Mesendoderm (in vitro differentiated cells): ENCODE measurements around the gene OR4K13.

Source experiments
- DNase-seq: peaks from one replicate; pipeline ENCODE4 v3.0.0; 2013
- H2AK5ac ChIP-seq: 2 replicates; pipeline ENCODE4 v1.6.1; 2013; ENCODE audit warnings: low read length, inconsistent platforms
- H2BK120ac ChIP-seq: 2 replicates; pipeline ENCODE4 v1.6.1; 2013; ENCODE audit warnings: low read depth, mild to moderate bottlenecking, low read length, moderate library complexity, mixed read lengths
- H2BK15ac ChIP-seq: replicated peaks from 2 replicates; pipeline ENCODE4 v1.6.1; 2013; ENCODE audit warnings: low read depth, mild to moderate bottlenecking, moderate library complexity
- H2BK5ac ChIP-seq: 2 replicates; pipeline ENCODE4 v1.6.1; 2013; ENCODE audit warnings: low read length, inconsistent platforms
- H3K18ac ChIP-seq: 2 replicates; pipeline ENCODE4 v1.6.1; 2013; ENCODE audit warnings: mild to moderate bottlenecking, low read length, mixed read lengths
- H3K23ac ChIP-seq: one replicate; pipeline ENCODE4 v1.6.1; 2013; ENCODE audit warnings: low read length
- H3K27ac ChIP-seq: 2 replicates; pipeline ENCODE4 v1.5.1; 2013; ENCODE audit warnings: low read depth, mild to moderate bottlenecking, inconsistent platforms, low read length, moderate library complexity
- H3K27me3 ChIP-seq: 2 replicates; pipeline ENCODE4 v1.6.1; 2013; ENCODE audit warnings: low read length, control low read depth, mild to moderate bottlenecking, inconsistent platforms; ENCODE audit not compliant: insufficient read depth, poor library complexity
- H3K36me3 ChIP-seq: 2 replicates; pipeline ENCODE4 v1.6.1; 2013; ENCODE audit warnings: low read length, inconsistent platforms; ENCODE audit not compliant: control insufficient read depth, insufficient read depth
- H3K4ac ChIP-seq: one replicate; pipeline ENCODE4 v1.6.1; 2013; ENCODE audit warnings: low read depth, mild to moderate bottlenecking, low read length, moderate library complexity
- H3K4me1 ChIP-seq: 2 replicates; pipeline ENCODE4 v1.6.1; 2013; ENCODE audit warnings: low read depth, low read length, inconsistent platforms; ENCODE audit not compliant: control insufficient read depth
- H3K4me2 ChIP-seq: 2 replicates; pipeline ENCODE4 v1.6.1; 2013; ENCODE audit warnings: low read length
- H3K4me3 ChIP-seq: 2 replicates; pipeline ENCODE4 v1.5.1; 2013; ENCODE audit warnings: mild to moderate bottlenecking, low read length
- H3K56ac ChIP-seq: one replicate; pipeline ENCODE4 v1.6.1; 2013; ENCODE audit warnings: low read length
- H3K79me1 ChIP-seq: 2 replicates; pipeline ENCODE4 v1.6.1; 2013; ENCODE audit warnings: low read length, inconsistent platforms
- H3K79me2 ChIP-seq: 2 replicates; pipeline ENCODE4 v1.6.1; 2013; ENCODE audit warnings: mild to moderate bottlenecking, low read length; ENCODE audit not compliant: control insufficient read depth, insufficient read depth
- H3K9ac ChIP-seq: 2 replicates; pipeline ENCODE4 v1.6.1; 2013; ENCODE audit warnings: low read length, inconsistent platforms
- H4K5ac ChIP-seq: one replicate; pipeline ENCODE4 v1.6.1; 2013; ENCODE audit warnings: low read length
- H4K8ac ChIP-seq: one replicate; pipeline ENCODE4 v1.6.1; 2013; ENCODE audit warnings: low read depth, mild to moderate bottlenecking, control low read depth, low read length, moderate library complexity
- WGBS: extraction: QIAGEN DNeasy Blood & Tissue Kit; methylation state at CpG from one replicate; pipeline ENCODE4 v1.1.7; 2013; ENCODE audit warnings: low lambda C conversion rate, missing lambda C conversion rate; ENCODE audit not compliant: insufficient coverage; ENCODE audit errors: extremely low coverage; 5-methylcytosine and 5-hydroxymethylcytosine counted together

Gene OR4K13

DNA sequence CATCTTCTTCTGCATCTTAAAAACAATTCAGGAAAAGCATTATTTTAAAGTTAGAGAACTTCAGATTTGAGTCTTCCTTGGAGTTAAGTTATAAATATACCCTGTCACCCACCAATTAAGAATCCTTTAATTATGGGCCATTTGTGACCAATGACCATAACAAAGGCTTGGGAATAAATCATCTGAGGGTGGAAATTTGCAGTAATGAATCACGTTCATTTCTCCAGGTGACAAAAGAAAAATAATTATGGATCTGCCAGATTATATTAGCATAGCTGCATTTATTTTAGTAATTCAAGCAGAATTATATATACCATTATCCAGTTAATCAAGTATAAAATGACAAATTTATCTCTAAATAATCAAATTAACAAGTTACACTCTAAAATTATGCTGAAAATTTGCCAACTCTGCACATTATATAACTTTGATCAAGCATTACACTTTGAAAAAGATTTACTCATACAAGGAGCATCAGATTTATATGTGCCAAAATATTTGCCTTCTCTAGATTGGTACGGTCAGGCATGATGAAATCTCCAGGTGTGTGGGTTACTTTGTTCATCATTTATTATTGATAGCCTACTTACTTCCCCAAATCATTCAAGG, 16.5 kb downstream of the OR4K13 start, which contains the start of gene OR4K14:
TSS of gene OR4K14 (minus strand) at position 51 of the 609 bp plus-strand sequence. CDS start 4,114 bp downstream, outside the sequence.
- no peak within 1 kb of the TSS for H3K56ac ChIP-seq
- H3K27ac ChIP-seq, result no peak within 1 kb of the TSS
- no peak within 1 kb of the TSS for H3K4me2 ChIP-seq
- H2BK120ac ChIP-seq, result no peak within 1 kb of the TSS
- WGBS, result no CpG with 5 or more reads among the region's 2 CpGs
- no peak within 1 kb of the TSS for H3K4me3 ChIP-seq
- no peak within 1 kb of the TSS for H4K5ac ChIP-seq
- no peaks in the 10 kb centered on the region for H3K27me3 ChIP-seq
- H3K79me1 ChIP-seq, result no peaks in the 10 kb centered on the region
- H2BK15ac ChIP-seq, result no peak within 1 kb of the TSS
- no peak within 1 kb of the TSS for H3K23ac ChIP-seq
- no peaks in the 10 kb centered on the region for H3K36me3 ChIP-seq
- H2BK5ac ChIP-seq, result no peak within 1 kb of the TSS
- H3K18ac ChIP-seq, result no peak within 1 kb of the TSS
- H4K8ac ChIP-seq, result no peak within 1 kb of the TSS
- H3K79me2 ChIP-seq, result no peaks in the 10 kb centered on the region
- no peaks in the 10 kb centered on the region for H3K4me1 ChIP-seq
- DNase-seq, result no peak
- H3K4ac ChIP-seq, result no peak within 1 kb of the TSS
- no peak within 1 kb of the TSS for H3K9ac ChIP-seq
- no peak within 1 kb of the TSS for H2AK5ac ChIP-seq

DNA sequence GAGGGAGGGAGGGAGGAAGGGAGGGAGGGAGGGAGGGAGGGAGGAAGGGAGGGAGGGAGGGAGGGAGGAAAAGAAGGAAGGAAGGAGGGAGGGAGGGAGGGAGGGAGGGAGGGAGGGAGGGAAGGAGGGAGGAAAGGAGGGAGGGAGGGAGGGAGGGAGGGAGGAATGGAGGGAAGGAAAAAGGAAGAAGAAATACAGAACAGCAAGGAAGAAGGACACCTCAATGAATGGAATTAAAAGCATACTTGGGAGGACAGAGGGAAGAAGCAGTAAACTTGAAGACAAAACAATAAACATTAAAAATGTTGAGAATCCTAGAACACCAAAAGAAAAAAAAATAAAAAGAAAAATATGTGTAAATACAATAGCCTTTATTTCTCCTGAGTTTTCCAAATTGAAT, 27.7 kb downstream of the OR4K13 start:
- Histone ChIP-seq H3K4me3 (no peak overlapping the region), H3K4me2 (no peak overlapping the region), H3K9ac (no peak overlapping the region), H3K27me3 (no peaks in the 10 kb centered on the region), H4K5ac (no peak overlapping the region), H3K18ac (no peak overlapping the region), H3K23ac (no peak overlapping the region), H2BK120ac (no peak overlapping the region), H3K79me1 (no peaks in the 10 kb centered on the region), H4K8ac (no peak overlapping the region), H3K4ac (no peak overlapping the region), H2AK5ac (no peak overlapping the region), H3K36me3 (no peaks in the 10 kb centered on the region), H3K27ac (no peak overlapping the region), H2BK5ac (no peak overlapping the region), H3K4me1 (no peaks in the 10 kb centered on the region), H3K56ac (no peak overlapping the region), H3K79me2 (no peaks in the 10 kb centered on the region), H2BK15ac (no peak overlapping the region)
- DNase-seq, result no peak

DNA sequence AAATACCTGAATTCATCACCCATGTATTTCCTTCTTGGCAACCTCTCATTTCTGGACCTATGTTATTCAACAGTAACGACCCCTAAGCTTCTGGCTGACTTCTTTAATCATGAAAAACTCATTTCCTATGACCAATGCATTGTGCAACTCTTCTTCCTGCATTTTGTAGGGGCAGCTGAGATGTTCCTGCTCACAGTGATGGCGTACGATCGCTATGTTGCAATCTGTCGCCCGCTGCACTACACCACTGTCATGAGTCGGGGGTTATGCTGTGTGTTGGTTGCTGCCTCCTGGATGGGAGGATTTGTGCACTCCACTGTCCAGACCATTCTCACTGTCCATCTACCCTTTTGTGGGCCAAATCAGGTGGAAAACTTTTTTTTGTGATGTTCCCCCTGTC, 33.5 kb downstream of the OR4K13 start:
- H2AK5ac ChIP-seq, result no peak overlapping the region
- H3K27ac ChIP-seq, result no peak overlapping the region
- no peak overlapping the region for H3K4me2 ChIP-seq
- H3K23ac ChIP-seq, result no peak overlapping the region
- H3K79me2 ChIP-seq, result no peaks in the 10 kb centered on the region
- H2BK120ac ChIP-seq, result no peak overlapping the region
- H3K18ac ChIP-seq, result no peak overlapping the region
- H3K4me3 ChIP-seq, result no peak overlapping the region
- no peak for DNase-seq
- H3K56ac ChIP-seq, result no peak overlapping the region
- no peaks in the 10 kb centered on the region for H3K27me3 ChIP-seq
- no peak overlapping the region for H2BK5ac ChIP-seq
- H3K4ac ChIP-seq, result no peak overlapping the region
- no peaks in the 10 kb centered on the region for H3K4me1 ChIP-seq
- no peaks in the 10 kb centered on the region for H3K36me3 ChIP-seq
- H3K9ac ChIP-seq, result no peak overlapping the region
- no peak overlapping the region for H4K8ac ChIP-seq
- no peak overlapping the region for H4K5ac ChIP-seq
- no peak overlapping the region for H2BK15ac ChIP-seq
- H3K79me1 ChIP-seq, result no peaks in the 10 kb centered on the region
- WGBS, result no CpG with 5 or more reads among the region's 7 CpGs

DNA sequence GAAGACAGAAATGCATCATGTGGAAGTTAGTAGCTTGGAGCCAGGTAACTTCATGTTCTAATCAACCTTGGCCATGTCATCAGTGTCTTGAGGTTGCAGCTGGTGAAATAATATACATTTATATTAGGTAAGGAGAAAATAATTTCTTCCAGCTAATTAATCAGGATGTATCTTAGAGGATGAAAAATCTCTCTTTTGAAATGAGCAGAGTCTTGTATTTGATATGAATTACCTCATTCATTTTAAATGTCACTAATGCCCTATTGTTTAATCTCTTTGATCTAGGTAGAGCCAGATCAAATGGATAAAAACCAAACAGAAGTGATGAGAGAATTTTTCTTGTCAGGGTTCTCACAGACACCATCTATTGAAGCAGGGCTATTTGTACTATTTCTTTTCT, 34.0 kb downstream of the OR4K13 start, which contains the start of gene OR4Q2:
TSS of gene OR4Q2 (plus strand) at position 301 of the 400 bp plus-strand sequence.
- Histone ChIP-seq H3K18ac (no peak within 1 kb of the TSS), H3K4me3 (no peak within 1 kb of the TSS)
- no peak for DNase-seq

DNA sequence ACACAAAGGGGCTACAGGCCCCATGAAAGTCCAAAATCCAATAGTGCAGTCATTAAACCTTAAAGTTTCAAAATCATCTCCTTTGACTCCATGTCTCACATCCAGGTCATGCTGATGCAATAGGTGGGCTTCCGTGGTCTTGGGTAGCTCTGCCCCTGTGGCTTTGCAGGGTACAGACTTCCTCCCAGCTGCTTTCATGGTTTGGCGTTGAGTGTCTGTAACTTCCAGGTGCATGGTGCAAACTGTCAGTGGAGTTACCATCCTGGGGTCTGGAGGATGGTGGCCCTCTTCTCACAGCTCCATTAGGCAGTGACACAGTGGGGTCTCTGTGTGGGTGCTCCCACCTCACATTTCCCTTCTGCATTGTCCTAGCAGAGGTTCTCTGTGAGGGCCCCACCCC, 42.4 kb downstream of the OR4K13 start:
- Histone ChIP-seq H3K27me3 (no peaks in the 10 kb centered on the region), H3K4me2 (no peak overlapping the region), H4K8ac (no peak overlapping the region), H3K56ac (no peak overlapping the region), H2BK15ac (no peak overlapping the region), H3K4me1 (no peaks in the 10 kb centered on the region), H2AK5ac (no peak overlapping the region), H3K27ac (no peak overlapping the region), H3K79me1 (no peaks in the 10 kb centered on the region), H2BK120ac (no peak overlapping the region), H2BK5ac (no peak overlapping the region), H3K36me3 (no peaks in the 10 kb centered on the region), H4K5ac (no peak overlapping the region), H3K4me3 (no peak overlapping the region), H3K79me2 (no peaks in the 10 kb centered on the region), H3K18ac (no peak overlapping the region), H3K23ac (no peak overlapping the region), H3K9ac (no peak overlapping the region), H3K4ac (no peak overlapping the region)
- DNase-seq, result no peak
- WGBS, result no CpG with 5 or more reads among the region's 2 CpGs

More for the DNA sequence above, 34.0 kb downstream of the OR4K13 start, which contains the start of gene OR4Q2:
- H3K79me1 ChIP-seq, result no peaks in the 10 kb centered on the region
- no peaks in the 10 kb centered on the region for H3K79me2 ChIP-seq
- no peak within 1 kb of the TSS for H2BK15ac ChIP-seq
- H3K4ac ChIP-seq, result no peak within 1 kb of the TSS
- no peaks in the 10 kb centered on the region for H3K4me1 ChIP-seq
- H3K27ac ChIP-seq, result no peak within 1 kb of the TSS
- no peak within 1 kb of the TSS for H3K9ac ChIP-seq
- H3K56ac ChIP-seq, result no peak within 1 kb of the TSS
- H2BK5ac ChIP-seq, result no peak within 1 kb of the TSS
- H3K4me2 ChIP-seq, result no peak within 1 kb of the TSS
- no peak within 1 kb of the TSS for H4K5ac ChIP-seq
- H2BK120ac ChIP-seq, result no peak within 1 kb of the TSS
- no peak within 1 kb of the TSS for H3K23ac ChIP-seq
- H2AK5ac ChIP-seq, result no peak within 1 kb of the TSS
- H4K8ac ChIP-seq, result no peak within 1 kb of the TSS
- no peaks in the 10 kb centered on the region for H3K27me3 ChIP-seq
- H3K36me3 ChIP-seq, result no peaks in the 10 kb centered on the region
